Germinal center (tissue), 1 donor: ENCODE data around the gene FANCF.
"Not testable (repeated sequence)": the region's sequence is repeated elsewhere in the genome, so short reads cannot be mapped to it uniquely, and the experiment has no call there.

Experiments used
- DNase-seq: peaks from one replicate; pipeline ENCODE4 v3.0.0; 2012; ENCODE audit warnings: mixed read lengths, low spot score

FANCF gene, protein sequence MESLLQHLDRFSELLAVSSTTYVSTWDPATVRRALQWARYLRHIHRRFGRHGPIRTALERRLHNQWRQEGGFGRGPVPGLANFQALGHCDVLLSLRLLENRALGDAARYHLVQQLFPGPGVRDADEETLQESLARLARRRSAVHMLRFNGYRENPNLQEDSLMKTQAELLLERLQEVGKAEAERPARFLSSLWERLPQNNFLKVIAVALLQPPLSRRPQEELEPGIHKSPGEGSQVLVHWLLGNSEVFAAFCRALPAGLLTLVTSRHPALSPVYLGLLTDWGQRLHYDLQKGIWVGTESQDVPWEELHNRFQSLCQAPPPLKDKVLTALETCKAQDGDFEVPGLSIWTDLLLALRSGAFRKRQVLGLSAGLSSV

GRCh38 chr11:22625448-22626287 lies at the start of gene FANCF:
FANCF (minus strand) TSS chr11:22625823; CDS start chr11:22625810, 13 bp downstream.
- DNase-seq: peak; percentile 94

GRCh38 chr11:22674470-22675439 lies 49.1 kb upstream of the FANCF start:
- DNase-seq: no peak

GRCh38 chr11:22671751-22672150 lies 46.1 kb upstream of the FANCF start:
- no peak for DNase-seq

DNA sequence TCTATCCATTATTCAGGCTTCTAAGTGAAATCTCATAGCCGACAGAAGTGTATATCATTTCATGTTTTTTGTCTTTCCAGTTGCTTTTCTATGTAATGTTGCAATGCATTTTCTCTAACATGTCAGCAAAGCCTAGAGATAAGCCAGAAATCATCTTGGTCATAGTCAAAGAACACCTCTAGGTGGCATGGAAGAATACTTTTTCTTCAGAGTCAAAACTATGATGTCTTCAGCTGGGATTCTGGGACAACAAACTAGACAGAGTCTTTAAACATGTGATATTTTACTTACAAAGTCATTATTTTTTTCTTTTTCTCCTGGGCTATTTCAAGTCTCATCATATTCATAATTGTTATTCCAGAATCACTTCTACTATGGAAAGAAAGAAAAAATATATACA lies 45.2 kb upstream of the FANCF start:
- no peak for DNase-seq

- DNase-seq: no peak
These were observed 43.7 kb upstream of the FANCF start for GRCh38 chr11:22669368-22669767.

DNA sequence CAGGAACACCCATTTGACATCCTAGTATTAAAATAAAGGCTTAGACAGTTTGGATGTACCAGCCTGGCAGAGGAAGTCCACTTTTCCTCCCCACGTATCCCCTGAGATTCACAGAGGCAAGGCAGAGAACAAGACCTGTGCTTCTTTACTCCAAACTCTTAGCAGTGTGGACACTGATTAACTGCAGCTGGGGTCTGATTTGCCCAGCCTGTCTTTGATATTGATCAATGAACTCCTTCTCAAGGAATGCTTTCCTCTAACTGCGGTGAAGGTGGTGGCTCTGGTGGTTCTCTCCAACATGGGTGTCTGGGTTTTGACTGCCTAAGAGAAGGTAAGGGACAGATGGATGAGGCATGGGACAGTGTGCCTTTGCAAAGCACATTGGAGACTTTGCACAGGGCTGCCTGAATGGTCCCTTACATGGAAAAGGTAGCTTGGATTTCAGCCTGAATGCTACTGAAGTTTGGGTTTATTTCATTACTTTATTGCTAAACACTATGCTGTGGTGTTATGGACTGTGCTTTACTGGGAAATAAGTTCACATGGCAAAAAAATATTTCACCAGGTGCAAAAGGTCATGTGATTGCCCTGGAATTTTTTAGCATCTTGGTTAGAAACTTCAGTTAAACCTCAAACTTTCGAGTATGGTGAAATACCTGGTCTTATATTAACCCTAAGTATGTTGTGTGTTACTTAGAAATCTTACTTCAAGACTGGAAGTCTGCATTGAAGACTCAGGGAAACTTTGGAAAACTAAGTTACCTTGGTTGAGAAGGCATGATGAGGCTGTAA lies 42.6 kb upstream of the FANCF start:
- no peak for DNase-seq

DNA sequence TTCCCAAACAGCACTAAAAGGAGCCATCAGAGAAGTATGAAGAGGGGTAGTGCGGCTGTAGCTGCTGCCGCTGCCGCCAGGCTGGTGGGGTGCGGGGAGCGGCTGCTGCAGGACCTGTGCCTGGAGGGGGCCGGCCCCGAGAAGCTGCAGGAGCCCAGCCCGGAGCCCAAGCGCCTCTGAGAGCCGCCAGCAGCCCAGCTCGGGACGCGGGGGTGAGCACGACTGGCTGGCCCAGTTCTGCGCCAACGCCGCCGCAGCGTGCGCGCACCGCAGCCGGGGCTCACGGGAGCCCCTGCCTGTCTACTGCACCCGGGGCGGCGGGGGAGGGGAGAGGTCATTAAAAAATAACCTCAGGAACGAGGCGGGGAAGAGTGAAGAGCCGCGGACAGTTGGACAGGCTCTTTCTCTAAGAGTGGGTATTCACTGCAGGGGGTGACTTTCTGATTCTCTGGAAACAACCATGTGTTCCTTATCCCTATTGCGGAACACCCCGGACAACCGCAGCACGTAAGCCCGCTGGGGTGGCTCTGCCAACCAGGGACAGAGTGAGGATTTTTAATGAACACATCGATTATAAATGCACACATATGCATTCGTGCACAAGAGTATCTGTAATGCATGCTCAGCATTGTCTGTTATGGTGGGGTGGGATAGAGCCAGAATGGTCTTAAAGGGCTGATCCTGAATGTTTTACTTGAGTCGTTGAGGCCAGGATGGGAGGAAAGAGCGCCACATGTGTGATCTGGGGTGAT lies 41.2 kb upstream of the FANCF start:
- no peak for DNase-seq

DNA sequence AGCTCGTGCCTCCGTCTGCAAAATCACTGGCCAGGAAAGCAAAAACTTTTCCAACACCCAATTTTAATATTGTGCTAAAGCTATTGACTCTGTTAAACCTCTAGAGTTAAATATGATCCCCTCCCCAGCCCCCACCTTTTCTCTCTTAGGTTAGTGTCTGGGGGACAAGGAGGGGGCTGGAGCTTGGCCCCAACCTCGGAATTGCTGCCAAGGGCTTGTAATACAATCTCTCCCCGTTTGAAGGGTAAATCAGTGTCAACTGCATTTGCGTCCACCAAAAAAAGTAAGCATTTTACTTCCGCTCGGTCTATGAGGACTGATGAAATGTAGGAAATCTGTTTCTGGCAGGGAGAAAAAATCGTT lies 40.7 kb upstream of the FANCF start, which contains the start of gene GAS2:
GAS2 (plus strand) TSS at position 287 of the 363 bp plus-strand sequence. CDS start 8,259 bp downstream, outside the sequence.
- DNase-seq: no peak

DNA sequence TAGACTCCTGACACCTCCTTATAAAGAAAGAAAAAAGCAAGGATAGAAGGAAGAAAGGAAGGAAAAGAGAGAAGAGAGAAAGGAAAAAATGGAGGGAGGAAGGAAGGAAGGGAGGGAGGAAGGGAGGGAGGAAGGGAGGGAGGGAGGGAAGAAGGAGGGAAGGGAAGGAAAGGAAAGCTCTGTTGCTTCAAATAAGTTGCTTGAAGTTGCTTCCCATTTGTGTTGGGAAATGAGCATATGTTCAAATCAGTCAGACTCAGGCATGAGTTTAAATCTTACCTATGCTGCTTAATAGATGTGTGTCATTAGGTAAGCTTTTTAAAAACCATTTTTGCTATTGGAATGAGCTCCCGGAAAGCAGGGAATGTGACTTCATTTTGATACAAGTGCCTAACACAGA lies 34.2 kb upstream of the FANCF start:
- no peak for DNase-seq

- no peak for DNase-seq
These were observed 31.6 kb upstream of the FANCF start for GRCh38 chr11:22657101-22657694.

- no peak for DNase-seq
These were observed 30.5 kb upstream of the FANCF start for GRCh38 chr11:22656130-22656529.

GRCh38 chr11:22652346-22652745 lies 26.7 kb upstream of the FANCF start:
- DNase-seq: not testable (repeated sequence)

GRCh38 chr11:22641559-22641958 lies 15.9 kb upstream of the FANCF start:
- no peak for DNase-seq

- DNase-seq: no peak
These were observed 15.2 kb upstream of the FANCF start for GRCh38 chr11:22640862-22641261.

- DNase-seq: no peak
These were observed 10.1 kb upstream of the FANCF start for GRCh38 chr11:22635689-22636088.

DNA sequence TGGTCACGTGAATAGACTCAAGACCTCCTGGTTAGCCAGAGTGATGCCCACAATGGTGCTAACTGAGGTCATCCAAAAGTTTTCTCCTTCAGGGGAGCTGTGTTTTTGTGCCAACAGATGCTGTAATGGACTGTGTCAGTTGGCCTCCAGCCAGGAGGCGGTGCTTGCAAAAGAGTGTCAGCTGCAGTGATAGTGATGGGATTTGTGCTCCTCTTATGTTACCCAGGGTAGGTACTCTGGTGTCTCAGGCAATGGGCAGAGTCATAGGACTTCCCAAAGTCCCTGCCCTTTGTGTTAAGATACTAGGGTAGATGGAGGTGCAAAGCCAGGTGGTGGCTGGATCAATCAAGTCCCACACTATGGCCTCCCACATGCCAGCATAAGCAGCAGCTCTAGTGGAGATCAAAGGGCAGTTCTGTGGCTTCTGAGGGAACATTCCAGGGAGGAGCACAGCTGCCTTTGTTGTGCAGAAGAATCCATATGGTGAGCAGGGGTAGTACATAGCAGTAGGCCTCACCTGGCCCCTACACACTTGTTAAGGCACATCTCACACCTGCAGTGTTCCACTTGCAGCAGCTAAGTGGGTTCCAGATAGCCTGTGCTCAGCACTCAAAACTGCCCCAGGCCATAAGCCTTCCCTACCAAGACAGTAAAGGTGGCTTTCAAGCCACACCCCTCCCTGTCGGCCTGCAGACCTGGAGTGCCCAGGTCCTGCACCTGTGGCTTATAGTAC lies 9.4 kb upstream of the FANCF start:
- no peak for DNase-seq

DNA sequence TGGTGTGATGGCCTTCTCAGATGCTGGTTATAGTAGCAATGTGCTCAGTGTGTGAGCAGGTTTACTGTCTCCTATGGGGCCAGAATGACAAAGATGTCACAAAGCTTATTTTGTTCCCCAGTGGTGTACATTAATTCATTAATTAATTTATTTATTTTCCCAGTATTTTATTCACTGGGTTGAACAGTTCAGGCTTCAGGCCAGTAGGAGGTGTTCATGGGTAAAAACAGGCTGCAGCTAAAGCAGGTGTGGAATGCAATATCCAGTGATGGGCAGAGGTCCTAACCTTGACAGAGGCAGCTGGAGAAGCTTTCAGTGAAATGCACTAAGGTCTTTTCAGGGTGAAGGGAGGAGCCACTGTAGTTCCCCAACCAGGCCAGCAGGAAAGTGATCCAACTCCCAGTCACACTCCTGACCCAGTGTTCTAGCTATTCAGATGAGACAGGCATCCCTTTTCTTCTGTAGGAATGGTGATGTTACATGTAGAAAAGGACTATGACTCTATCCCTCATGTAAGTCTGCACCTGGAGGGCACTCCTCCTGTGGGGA lies 7.8 kb upstream of the FANCF start:
- no peak for DNase-seq

- no peak for DNase-seq
These were observed 1.8 kb upstream of the FANCF start for GRCh38 chr11:22627421-22627820.
